Activated CD8-positive, alpha-beta memory T cell treated with anti-CD3 and anti-CD28 coated beads for 4 hours (primary cell): Measurements from ENCODE around the gene PPIH.
"Not testable (repeated sequence)": the region's sequence is repeated elsewhere in the genome, so short reads cannot be mapped to it uniquely, and the experiment has no call there.

ENCODE experiments used
- DNase-seq, 2 donors: peaks; one replicate each; pipeline ENCODE4 v3.0.0-alpha.2; 2020; ENCODE audit warnings: low read depth in 2 of 2

The PPIH gene

GRCh38 chr1:42682484-42682738 is 24.2 kb downstream of the PPIH start:
- not testable (repeated sequence) for DNase-seq

GRCh38 chr1:42682739-42683531 is 24.7 kb downstream of the PPIH start:
- peak; percentile 31 to 45 for DNase-seq

GRCh38 chr1:42684139-42684538 is 25.9 kb downstream of the PPIH start:
- DNase-seq = no peak

GRCh38 chr1:42686418-42686817 is 28.2 kb downstream of the PPIH start:
- no peak for DNase-seq

GRCh38 chr1:42689912-42690311 is 31.7 kb downstream of the PPIH start:
- DNase-seq = no peak

- no peak for DNase-seq
Measured at GRCh38 chr1:42690477-42691156, 32.4 kb downstream of the PPIH start.

GRCh38 chr1:42691157-42691498 is 32.9 kb downstream of the PPIH start:
- no peak for DNase-seq

GRCh38 chr1:42692461-42692860 is 34.2 kb downstream of the PPIH start:
- no peak for DNase-seq

- no peak for DNase-seq
Measured at GRCh38 chr1:42692911-42693310, 34.7 kb downstream of the PPIH start.

- no peak for DNase-seq
Measured at GRCh38 chr1:42698081-42698813, 40.0 kb downstream of the PPIH start.

- no peak for DNase-seq
Measured at GRCh38 chr1:42700006-42700405, 41.8 kb downstream of the PPIH start.

- DNase-seq = no peak
Measured at GRCh38 chr1:42703888-42704464, 45.8 kb downstream of the PPIH start.

- not testable (repeated sequence) for DNase-seq
Measured at GRCh38 chr1:42712808-42713207, 54.6 kb downstream of the PPIH start.

- no peak for DNase-seq
Measured at GRCh38 chr1:42713293-42713692, 55.1 kb downstream of the PPIH start.

- DNase-seq = not testable (repeated sequence)
Measured at GRCh38 chr1:42714441-42714840, 56.2 kb downstream of the PPIH start.

GRCh38 chr1:42720868-42721267 is 62.6 kb downstream of the PPIH start:
- DNase-seq = no peak

GRCh38 chr1:42721926-42722325 is 63.7 kb downstream of the PPIH start:
- DNase-seq = no peak

- not testable (repeated sequence) for DNase-seq
Measured at GRCh38 chr1:42722403-42722802, 64.2 kb downstream of the PPIH start.

- DNase-seq = no peak
Measured at GRCh38 chr1:42723511-42723910, 65.3 kb downstream of the PPIH start.

- DNase-seq = not testable (repeated sequence)
Measured at GRCh38 chr1:42725820-42726219, 67.6 kb downstream of the PPIH start.
